B cell (primary cell): ENCODE data around the gene THYN1. TPM values are rescaled to one million over a fixed set of nuclear protein-coding genes. Genes with fewer than 3 reads are reported as not detected.

Source experiments
- ATAC-seq: fragments of 200-7000 bp; cut with Tn5 transposase; one replicate; pipeline ENCODE4 v1.10.0; 2021; ENCODE audit warnings: low read depth, mild to moderate bottlenecking, moderate number of reproducible peaks, moderate library complexity
- CTCF ChIA-PET: fragments of 350-600 bp; sonication (Branson Sonifier 250); formaldehyde crosslinking; loops from one replicate; lab custom pipeline; 2021; ENCODE audit warnings: antibody characterized with exemption, inconsistent platforms; lab: Charles Lee
- POLR2A ChIA-PET: fragments of 350-600 bp; sonication (Branson Sonifier 250); formaldehyde crosslinking; loops from one replicate; lab custom pipeline; 2021; ENCODE audit warnings: antibody characterized with exemption; lab: Charles Lee
- DNase-seq: peaks from one replicate; pipeline ENCODE4 v3.0.0; 2013
- H2AFZ ChIP-seq: 2 replicates; pipeline ENCODE4 v1.6.1; 2012; ENCODE audit warnings: mild to moderate bottlenecking, low read depth, low read length; ENCODE audit not compliant: insufficient read depth, poor library complexity, severe bottlenecking
- H3K27ac ChIP-seq, 2 donors: 1 replicate in 1 of 2; 2 replicates in 1 of 2; pipeline ENCODE4 v1.5.1; 2012 to 2013; ENCODE audit warnings: low read length in 2 of 2, mild to moderate bottlenecking in 2 of 2, moderate library complexity in 1 of 2
- H3K27me3 ChIP-seq, 4 experiments: fragments of 200-600 bp in 1 of 4; sonication (generic) in 1 of 4; replicated peaks in 1 of 4; 1 replicate in 2 of 4; 2 replicates in 2 of 4; pipeline versions ENCODE4 v1.6.1 to v1.7.0; 2013 to 2016; ENCODE audit warnings: low read length in 3 of 4, mild to moderate bottlenecking in 2 of 4, mixed read lengths in 1 of 4, moderate library complexity in 1 of 4; ENCODE audit not compliant: insufficient read depth in 4 of 4, control insufficient read depth in 3 of 4; ENCODE audit errors: control extremely low read depth in 1 of 4
- H3K36me3 ChIP-seq, 2 experiments: replicated peaks in 1 of 2; 1 replicate in 1 of 2; 2 replicates in 1 of 2; pipeline versions ENCODE4 v1.6.1 to v1.7.1; 2013; ENCODE audit warnings: low read length in 1 of 2; ENCODE audit not compliant: insufficient read depth in 2 of 2, control insufficient read depth in 1 of 2; ENCODE audit errors: control extremely low read depth in 1 of 2, extremely low read depth in 1 of 2
- H3K4me1 ChIP-seq, 2 donors: fragments of 200-600 bp in 1 of 2; sonication (generic) in 1 of 2; 1 replicate in 1 of 2; 2 replicates in 1 of 2; pipeline versions ENCODE4 v1.5.1 to v1.6.1; 2013 to 2017; ENCODE audit warnings: low read length in 2 of 2; ENCODE audit not compliant: control insufficient read depth in 2 of 2, insufficient read depth in 2 of 2
- H3K4me2 ChIP-seq: replicated peaks from 2 replicates; pipeline ENCODE3; 2012; ENCODE audit warnings: mild to moderate bottlenecking, low read depth, low read length; ENCODE audit not compliant: poor library complexity, severe bottlenecking
- H3K4me3 ChIP-seq, 5 experiments: fragments of 200-600 bp in 1 of 5; sonication (generic) in 1 of 5; 1 replicate in 3 of 5; 2 replicates in 2 of 5; pipeline versions ENCODE4 v1.5.1 to v1.7.0; 2011 to 2016; ENCODE audit warnings: low read length in 4 of 5, mild to moderate bottlenecking in 4 of 5, low read depth in 2 of 5, control low read depth in 1 of 5, moderate library complexity in 1 of 5; ENCODE audit not compliant: insufficient read depth in 1 of 5; ENCODE audit errors: control extremely low read depth in 1 of 5, extremely low read depth in 1 of 5
- H3K79me2 ChIP-seq: fragments of 200-600 bp; sonication (generic); one replicate; pipeline ENCODE4 v1.6.0; 2016; ENCODE audit warnings: low read length; ENCODE audit not compliant: control insufficient read depth, insufficient read depth
- H3K9ac ChIP-seq: fragments of 200-600 bp; sonication (generic); 2 replicates; pipeline ENCODE4 v1.6.1; 2017; ENCODE audit warnings: mild to moderate bottlenecking, low read length, moderate library complexity
- H3K9me3 ChIP-seq, 3 donors: one replicate each; pipeline versions ENCODE4 v1.6.1 to v1.7.1; 2013; ENCODE audit warnings: low read length in 2 of 3; ENCODE audit not compliant: control insufficient read depth in 2 of 3, insufficient read depth in 1 of 3; ENCODE audit errors: control extremely low read depth in 1 of 3
- H4K20me1 ChIP-seq: 2 replicates; pipeline ENCODE4 v1.6.0; 2012; ENCODE audit warnings: mild to moderate bottlenecking, low read length; ENCODE audit not compliant: insufficient read depth, control insufficient read depth, poor library complexity, severe bottlenecking
- H3K27ac Mint-ChIP-seq: one replicate; pipeline ENCODE4 v1.8.0; 2021; ENCODE audit warnings: mixed read lengths
- H3K27me3 Mint-ChIP-seq: one replicate; pipeline ENCODE4 v1.8.0; 2021; ENCODE audit warnings: mixed read lengths
- H3K4me1 Mint-ChIP-seq: one replicate; pipeline ENCODE4 v1.8.0; 2021; ENCODE audit warnings: mixed read lengths
- H3K4me3 Mint-ChIP-seq: one replicate; pipeline ENCODE4 v1.8.0; 2021; ENCODE audit warnings: mixed read lengths
- H3K9me3 Mint-ChIP-seq: one replicate; pipeline ENCODE4 v1.8.0; 2022; ENCODE audit warnings: mixed read lengths; ENCODE audit not compliant: insufficient read depth
- CTCF ChIP-seq: fragments of 200-600 bp; IDR thresholded peaks from one replicate; pipeline ENCODE4 v1.8.0; 2022; ENCODE audit warnings: antibody characterized with exemption, mild to moderate bottlenecking
- EZH2 ChIP-seq: IDR thresholded peaks from 2 replicates; pipeline ENCODE4 v1.6.1; 2012; ENCODE audit warnings: borderline replicate concordance, low read depth, mild to moderate bottlenecking, moderate library complexity, low read length; ENCODE audit not compliant: insufficient read depth, poor library complexity, severe bottlenecking
- WGBS: methylation state at CpG from one replicate; pipeline ENCODE4 v1.1.5; 2013; ENCODE audit warnings: missing lambda C conversion rate; ENCODE audit not compliant: insufficient coverage; 5-methylcytosine and 5-hydroxymethylcytosine counted together
- intact Hi-C: fragments of 100-400 bp; cut with micrococcal nuclease; formaldehyde crosslinking; loops from one replicate; pipeline ENCODE4 v1.10.0; 2022
- polyA plus RNA-seq: library from polyadenylated mRNA; depleted of rRNA; stranded (reverse); fragments of >200 nt; gene quantifications from 2 replicates; pipeline ENCODE4 v1.2.3, GENCODE V29; 2012
- total RNA-seq, 2 donors: library from RNA; stranded (reverse); fragments of 120-200 nt in 1 of 2; gene quantifications; 1 replicate in 1 of 2; 2 replicates in 1 of 2; pipeline versions ENCODE4 v1.2.3 to v1.2.4, GENCODE V29; 2013 to 2022

Gene THYN1
- total and polyA plus RNA-seq, 2 donors (not counting 1 experiment from before 2014, with no cell fraction given): 36.3 to 38.4 TPM

GRCh38 chr11:134254433-134255183 lies 1.5 kb upstream of the THYN1 start:
- ChIA-PET CTCF (interaction anchor here (1.0 to 3.3 kb wide), 6 partner anchors 10 to 48 kb away, joined by 3 to 14 read pairs (median 4); partner anchors contain the start of genes NCAPD3 and VPS26B), POLR2A (interaction anchor here (0.7 kb wide), 1 partner anchor 28 kb away, joined by 3 read pairs; no protein-coding TSS in a partner anchor)
- Mint-ChIP-seq H3K27me3 (no peaks in the 10 kb centered on the region), H3K4me1 (peaks cover 28% of the 10 kb centered on the region), H3K4me3 (peak overlapping the region; percentile 91), H3K9me3 (no peaks in the 10 kb centered on the region), H3K27ac (no peak overlapping the region)
- ATAC-seq: no peak
- TF ChIP-seq CTCF (no peak), EZH2 (no peak)
- Histone ChIP-seq H4K20me1 (no peaks in the 10 kb centered on the region), H3K79me2 (peaks cover 7% of the 10 kb centered on the region), H3K4me2 (peak overlapping the region; percentile 94), H3K36me3 (peaks cover 3 to 18% of the 10 kb centered on the region in 2 experiments), H3K4me3 (no peak overlapping the region), H3K9me3 (no peaks in the 10 kb centered on the region), H2AFZ (no peak overlapping the region), H3K4me1 (peaks cover 10 to 15% of the 10 kb centered on the region in 2 donors), H3K9ac (peak overlapping the region; percentile 82), H3K27me3 (no peaks in the 10 kb centered on the region), H3K27ac (no peak overlapping the region)
- intact Hi-C loops: no loop called here
- WGBS: 40% methylated on average over 1 of the region's 3 CpGs
- no peak for DNase-seq
